H1 (cell line): ENCODE measurements around the gene SRGAP3. TPM values are rescaled to one million over a fixed set of nuclear protein-coding genes. Genes with fewer than 3 reads are reported as not detected.
A peak's percentile ranks its signal among the peaks of the same experiment; 100 is the strongest.

Source experiments
- CTCF ChIA-PET: fragments of 300-600 bp; sonication (Branson Sonifier 250); formaldehyde crosslinking; loops from one replicate; lab custom pipeline; 2021; ENCODE audit not compliant: partially characterized antibody; lab: Charles Lee
- POLR2A ChIA-PET: fragments of 300-600 bp; sonication (Branson Sonifier 250); formaldehyde crosslinking; loops from one replicate; lab custom pipeline; 2021; ENCODE audit warnings: inconsistent platforms; ENCODE audit not compliant: partially characterized antibody; lab: Charles Lee
- DNase-seq, 2 experiments: peaks; one replicate each; pipeline versions ENCODE4 v3.0.0 to v3.0.0-alpha.2; 2010 to 2022; ENCODE audit warnings: low spot score in 2 of 2, low read depth in 1 of 2, mixed read lengths in 1 of 2
- FAIRE-seq: peaks from 2 replicates; lab custom pipeline; 2011; peaks lifted over from hg19 to GRCh38; lab: Jason Lieb, UNC
- H2AFZ ChIP-seq: 2 replicates; pipeline ENCODE4 v1.8.1; 2012; ENCODE audit warnings: low read length, inconsistent platforms
- H2AK5ac ChIP-seq: 2 replicates; pipeline ENCODE4 v1.6.1; 2013; ENCODE audit warnings: low read depth, low read length
- H2BK120ac ChIP-seq: replicated peaks from 2 replicates; pipeline ENCODE3; 2013; ENCODE audit warnings: low read depth, low read length, inconsistent platforms
- H2BK12ac ChIP-seq: 2 replicates; pipeline ENCODE4 v1.6.1; 2013; ENCODE audit warnings: low read depth, low read length
- H2BK15ac ChIP-seq: 2 replicates; pipeline ENCODE4 v1.6.1; 2013; ENCODE audit warnings: low read length
- H2BK20ac ChIP-seq: 2 replicates; pipeline ENCODE4 v1.6.1; 2013; ENCODE audit warnings: low read length
- H2BK5ac ChIP-seq: 2 replicates; pipeline ENCODE4 v1.6.1; 2013; ENCODE audit warnings: low read depth, low read length
- H3K14ac ChIP-seq: 2 replicates; pipeline ENCODE4 v1.6.1; 2013; ENCODE audit warnings: inconsistent platforms; ENCODE audit not compliant: insufficient read length
- H3K18ac ChIP-seq: 2 replicates; pipeline ENCODE4 v1.6.1; 2013; ENCODE audit warnings: low read length; ENCODE audit errors: extremely low read depth
- H3K23ac ChIP-seq: 2 replicates; pipeline ENCODE4 v1.6.1; 2013; ENCODE audit warnings: inconsistent platforms; ENCODE audit not compliant: insufficient read length
- H3K23me2 ChIP-seq: 2 replicates; pipeline ENCODE4 v1.6.1; 2013; ENCODE audit warnings: low read depth, low read length
- H3K27ac ChIP-seq: 2 replicates; pipeline ENCODE4 v1.6.1; 2011; ENCODE audit warnings: low read depth, low read length, inconsistent platforms
- H3K27me3 ChIP-seq, 4 experiments: replicated peaks in 1 of 4; 1 replicate in 1 of 4; 2 replicates in 3 of 4; pipeline versions ENCODE4 v1.6.1 to v1.8.1; 2011 to 2013; ENCODE audit warnings: low read length in 3 of 4, mild to moderate bottlenecking in 3 of 4, inconsistent platforms in 2 of 4, mixed read lengths in 2 of 4, moderate library complexity in 1 of 4; ENCODE audit not compliant: control insufficient read depth in 3 of 4, insufficient read depth in 3 of 4; ENCODE audit errors: extremely low read depth in 1 of 4
- H3K36me3 ChIP-seq, 4 experiments: 2 replicates each; pipeline versions ENCODE4 v1.6.1 to v1.8.1; 2011 to 2013; ENCODE audit warnings: mild to moderate bottlenecking in 4 of 4, low read length in 3 of 4, moderate library complexity in 2 of 4, control low read depth in 1 of 4, inconsistent platforms in 1 of 4; ENCODE audit not compliant: insufficient read depth in 4 of 4, control insufficient read depth in 2 of 4
- H3K4ac ChIP-seq: replicated peaks from 2 replicates; pipeline ENCODE3; 2013; ENCODE audit warnings: low read length, low read depth, mixed read lengths, inconsistent platforms; ENCODE audit not compliant: insufficient read length
- H3K4me1 ChIP-seq, 4 experiments: replicated peaks in 1 of 4; 1 replicate in 1 of 4; 2 replicates in 3 of 4; pipeline versions ENCODE4 v1.6.1 to v1.8.1; 2011 to 2013; ENCODE audit warnings: low read length in 3 of 4, inconsistent platforms in 2 of 4, mixed read lengths in 1 of 4; ENCODE audit not compliant: insufficient read depth in 4 of 4, control insufficient read depth in 3 of 4
- H3K4me2 ChIP-seq, 2 experiments: 2 replicates each; pipeline versions ENCODE4 v1.6.1 to v1.8.1; 2011 to 2013; ENCODE audit warnings: low read depth in 2 of 2, low read length in 2 of 2, control low read depth in 1 of 2, inconsistent platforms in 1 of 2, mild to moderate bottlenecking in 1 of 2; ENCODE audit not compliant: insufficient read depth in 1 of 2
- H3K4me3 ChIP-seq, 4 experiments: fragments of 200-600, 300-600 bp in 1 of 4; sonication (generic), shearing (Covaris generic), sonication (Bioruptor Twin) in 1 of 4; 2 replicates each; pipeline versions ENCODE4 v1.5.1 to v1.8.1; 2011 to 2016; ENCODE audit warnings: low read length in 4 of 4, low read depth in 3 of 4, control low read depth in 2 of 4, inconsistent platforms in 2 of 4, mild to moderate bottlenecking in 2 of 4, mixed read lengths in 1 of 4, moderate library complexity in 1 of 4; ENCODE audit not compliant: insufficient read depth in 2 of 4; ENCODE audit errors: extremely low read depth in 1 of 4
- H3K56ac ChIP-seq: replicated peaks from 2 replicates; pipeline ENCODE3; 2013; ENCODE audit warnings: low read depth, mild to moderate bottlenecking, mixed read lengths, low read length, inconsistent platforms; ENCODE audit not compliant: insufficient read length
- H3K79me1 ChIP-seq: 2 replicates; pipeline ENCODE4 v1.6.1; 2013; ENCODE audit warnings: low read depth, low read length, control low read depth
- H3K79me2 ChIP-seq, 2 experiments: 2 replicates each; pipeline versions ENCODE4 v1.6.1 to v1.8.1; 2012 to 2013; ENCODE audit warnings: low read length in 2 of 2, mild to moderate bottlenecking in 2 of 2, inconsistent platforms in 1 of 2; ENCODE audit not compliant: insufficient read depth in 2 of 2, control insufficient read depth in 1 of 2
- H3K9ac ChIP-seq, 4 experiments: replicated peaks in 1 of 4; 1 replicate in 1 of 4; 2 replicates in 3 of 4; pipeline versions ENCODE4 v1.6.1 to v1.8.1; 2011 to 2013; ENCODE audit warnings: low read depth in 3 of 4, low read length in 3 of 4, control low read depth in 2 of 4, mild to moderate bottlenecking in 2 of 4, moderate library complexity in 2 of 4, inconsistent platforms in 1 of 4; ENCODE audit errors: extremely low read depth in 1 of 4
- H3K9me3 ChIP-seq, 2 experiments: 2 replicates each; pipeline versions ENCODE4 v1.6.1 to v1.8.1; 2012 to 2013; ENCODE audit warnings: mild to moderate bottlenecking in 2 of 2, moderate library complexity in 2 of 2, control low read depth in 1 of 2, inconsistent platforms in 1 of 2, low read depth in 1 of 2, low read length in 1 of 2, mixed read lengths in 1 of 2; ENCODE audit not compliant: insufficient read depth in 2 of 2
- H4K20me1 ChIP-seq, 2 experiments: replicated peaks in 1 of 2; 2 replicates each; pipeline versions ENCODE3 to v1.8.1; 2011 to 2013; ENCODE audit warnings: inconsistent platforms in 2 of 2, low read length in 2 of 2, mild to moderate bottlenecking in 1 of 2; ENCODE audit not compliant: insufficient read depth in 2 of 2, control insufficient read depth in 1 of 2
- H4K5ac ChIP-seq: 2 replicates; pipeline ENCODE4 v1.6.1; 2013; ENCODE audit warnings: low read length, low read depth, mixed read lengths, inconsistent platforms; ENCODE audit not compliant: insufficient read length
- H4K8ac ChIP-seq: 2 replicates; pipeline ENCODE4 v1.8.0; 2013; ENCODE audit warnings: mild to moderate bottlenecking, moderate library complexity, low read length, inconsistent platforms; ENCODE audit not compliant: insufficient read depth; ENCODE audit errors: extremely low read depth
- H4K91ac ChIP-seq: replicated peaks from 2 replicates; pipeline ENCODE3; 2013; ENCODE audit warnings: low read length, mixed read lengths, inconsistent platforms; ENCODE audit not compliant: insufficient read length
- BRCA1 ChIP-seq: IDR thresholded peaks from 2 replicates; pipeline ENCODE4 v1.6.1; 2012; ENCODE audit warnings: low read depth, low read length, improper control_type of control experiment
- GABPA ChIP-seq: IDR thresholded peaks from 2 replicates; pipeline ENCODE4 v1.6.1; 2011; ENCODE audit warnings: mild to moderate bottlenecking, low read length, moderate library complexity, borderline replicate concordance; ENCODE audit not compliant: insufficient read depth
- RAD21 ChIP-seq, 2 experiments: IDR thresholded peaks in 1 of 2; conservative IDR thresholded peaks in 1 of 2; 2 replicates each; pipeline ENCODE4 v1.6.1; 2011; ENCODE audit warnings: low read depth in 2 of 2, low read length in 2 of 2, improper control_type of control experiment in 1 of 2, inconsistent platforms in 1 of 2, mild to moderate bottlenecking in 1 of 2, moderate library complexity in 1 of 2
- SIN3A ChIP-seq, 2 experiments: IDR thresholded peaks in 1 of 2; conservative IDR thresholded peaks in 1 of 2; 2 replicates each; pipeline ENCODE4 v1.6.1; 2011 to 2012; ENCODE audit warnings: low read length in 2 of 2, improper control_type of control experiment in 1 of 2, low read depth in 1 of 2, mild to moderate bottlenecking in 1 of 2
- SP4 ChIP-seq: IDR thresholded peaks from 2 replicates; pipeline ENCODE4 v1.6.1; 2012; ENCODE audit warnings: low read length, inconsistent platforms
- SUZ12 ChIP-seq: fragments of 200-600 bp; sonication (generic); IDR thresholded peaks from 2 replicates; pipeline ENCODE4 v1.6.1; 2012; ENCODE audit warnings: mild to moderate bottlenecking, inconsistent platforms, low read length, moderate library complexity, mixed read lengths
- WGBS, 2 experiments: shearing (Covaris generic) in 1 of 2; methylation state at CpG; one replicate each; pipeline versions ENCODE4 v1.1.6 to v1.1.7; 2013 to 2015; ENCODE audit warnings: low lambda C conversion rate in 2 of 2, mixed read lengths in 2 of 2, inconsistent platforms in 1 of 2, low coverage in 1 of 2, missing lambda C conversion rate in 1 of 2; ENCODE audit not compliant: insufficient replicate concordance in 2 of 2, insufficient coverage in 1 of 2, insufficient read length in 1 of 2; ENCODE audit errors: extremely low coverage in 1 of 2, missing lambda C conversion rate in 1 of 2; 5-methylcytosine and 5-hydroxymethylcytosine counted together
- polyA plus RNA-seq, 7 experiments: library from polyadenylated mRNA; depleted of rRNA in 3 of 7; stranded (reverse) in 5 of 7; unstranded in 2 of 7; fragments of >200 nt in 5 of 7; fragments of 200-250 nt in 2 of 7; gene quantifications; 1 replicate in 5 of 7; 2 replicates in 1 of 7; 4 replicates in 1 of 7; pipeline versions ENCODE4 v1.2.1 to v1.2.3, GENCODE V29; 2011 to 2013; ENCODE audit warnings: missing spikeins in 2 of 7, mixed read lengths in 2 of 7
- total RNA-seq: library from RNA; stranded (reverse); fragmentation: NEBNext Ultra II Directional; extraction: Animal tissue kit (Norgen Biotek cat#: 25700); gene quantifications from 2 replicates; pipeline ENCODE4 v1.2.1, GENCODE V29; 2021
- TF ChIP-seq, protein P1 (sequence below): IDR thresholded peaks from 2 replicates; pipeline ENCODE4 v1.6.1; 2012; ENCODE audit warnings: low read length, inconsistent platforms

SRGAP3 gene
- total and polyA plus RNA-seq, 2 of the 8 experiments (the other 6 are each of a cell fraction or from before 2014, with no cell fraction given): 5.8 to 11.4 TPM

DNA sequence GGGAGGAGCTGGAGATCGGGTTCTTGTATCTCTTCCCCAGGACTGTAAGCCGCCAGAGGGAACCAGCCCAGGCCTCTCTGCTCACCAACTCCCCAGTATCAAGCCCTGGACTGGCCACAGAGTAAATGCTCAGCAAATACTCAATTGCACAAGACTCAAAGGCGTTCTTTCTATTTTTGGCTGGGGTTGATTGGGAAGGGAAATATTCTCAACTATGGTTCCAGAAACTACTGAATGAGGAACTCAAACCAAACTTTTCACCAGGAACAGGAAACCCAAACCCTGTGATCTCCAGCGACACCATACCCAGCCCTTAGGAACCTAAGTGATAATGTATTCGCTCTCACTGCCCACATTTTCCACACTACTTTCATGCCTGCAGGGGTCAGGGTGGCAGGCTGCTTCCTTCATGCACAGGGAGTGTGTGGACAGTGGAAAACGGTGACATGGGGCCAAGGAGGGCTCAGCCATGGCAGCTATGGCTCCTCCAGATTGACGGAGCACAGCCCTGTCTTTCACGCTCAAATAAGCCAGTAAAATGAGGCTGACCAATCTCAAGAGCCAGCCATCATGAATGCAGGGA lies 161.5 kb downstream of the SRGAP3 start:
- H3K18ac ChIP-seq: no peak overlapping the region
- no peak overlapping the region for H3K4me3 ChIP-seq
- H3K36me3 ChIP-seq: no peaks in the 10 kb centered on the region
- H4K5ac ChIP-seq: no peak overlapping the region
- no peak for TF ChIP-seq BRCA1
- TF ChIP-seq, protein P1, sequence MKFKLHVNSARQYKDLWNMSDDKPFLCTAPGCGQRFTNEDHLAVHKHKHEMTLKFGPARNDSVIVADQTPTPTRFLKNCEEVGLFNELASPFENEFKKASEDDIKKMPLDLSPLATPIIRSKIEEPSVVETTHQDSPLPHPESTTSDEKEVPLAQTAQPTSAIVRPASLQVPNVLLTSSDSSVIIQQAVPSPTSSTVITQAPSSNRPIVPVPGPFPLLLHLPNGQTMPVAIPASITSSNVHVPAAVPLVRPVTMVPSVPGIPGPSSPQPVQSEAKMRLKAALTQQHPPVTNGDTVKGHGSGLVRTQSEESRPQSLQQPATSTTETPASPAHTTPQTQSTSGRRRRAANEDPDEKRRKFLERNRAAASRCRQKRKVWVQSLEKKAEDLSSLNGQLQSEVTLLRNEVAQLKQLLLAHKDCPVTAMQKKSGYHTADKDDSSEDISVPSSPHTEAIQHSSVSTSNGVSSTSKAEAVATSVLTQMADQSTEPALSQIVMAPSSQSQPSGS: no peak
- TF ChIP-seq GABPA: no peak
- TF ChIP-seq RAD21 (IDR thresholded peaks at IDR 0.05 in 1 of 2, conservative IDR thresholded peaks at IDR 0.05 in 1 of 2; ENCODE audit: low read depth in 2 of 2, low read length in 2 of 2): no peak
- TF ChIP-seq SIN3A (conservative IDR thresholded peaks at IDR 0.05 in 1 of 2, IDR thresholded peaks at IDR 0.05 in 1 of 2; ENCODE audit: low read depth in 1 of 2, low read length in 2 of 2): no peak
- no peak for TF ChIP-seq SUZ12
- no peak for TF ChIP-seq SP4
- DNase-seq: no peak
- H3K4me2 ChIP-seq: no peak overlapping the region
- 0 out of 2 replicates have a peak overlapping the region, but pooled peaks have one; percentile 12 for H2BK15ac ChIP-seq
- H3K56ac ChIP-seq: no peak overlapping the region
- peaks cover 0 to 4% (median 0%) of the 10 kb centered on the region in 4 experiments; a peak in 2 of 7 replicates for H3K4me1 ChIP-seq
- H2BK120ac ChIP-seq: no peak overlapping the region
- no peak overlapping the region for H2BK5ac ChIP-seq
- H4K91ac ChIP-seq: no peak overlapping the region
- 87% methylated on average over 7 of the region's 8 CpGs; no CpG with 5 or more reads in 1 of the 2 experiments for WGBS, 2 experiments
- no peaks in the 10 kb centered on the region for H3K79me2 ChIP-seq
- H2AK5ac ChIP-seq: no peak overlapping the region
- H2BK12ac ChIP-seq: no peak overlapping the region
- no peak overlapping the region for H2BK20ac ChIP-seq
- no peak overlapping the region for H2AFZ ChIP-seq
- no peak overlapping the region for H3K9ac ChIP-seq
- H3K9me3 ChIP-seq: no peaks in the 10 kb centered on the region
- H3K27ac ChIP-seq: no peak overlapping the region
- ChIA-PET POLR2A (interaction anchor here (2.0 to 2.3 kb wide), 2 partner anchors 11 to 14 kb away, joined by 5 to 11 read pairs; no protein-coding TSS in a partner anchor), CTCF (interaction anchor here (0.6 to 2.4 kb wide), 6 partner anchors 9 to 114 kb away, joined by 3 to 8 read pairs (median 5); no protein-coding TSS in a partner anchor)
- FAIRE-seq: no peak
- no peaks in the 10 kb centered on the region for H4K20me1 ChIP-seq
- H4K8ac ChIP-seq: no peak overlapping the region
- H3K14ac ChIP-seq: no peak overlapping the region
- H3K27me3 ChIP-seq: no peaks in the 10 kb centered on the region
- no peaks in the 10 kb centered on the region for H3K23me2 ChIP-seq
- H3K4ac ChIP-seq: no peak overlapping the region
- H3K23ac ChIP-seq: no peak overlapping the region
- H3K79me1 ChIP-seq: no peaks in the 10 kb centered on the region
